Breast epithelium (tissue), 3 donors: ENCODE results near the gene DGKA.

ENCODE experiments used
- POLR2A ChIP-seq: fragments of 450-650 bp; IDR thresholded peaks from one replicate; pipeline ENCODE4 v1.6.1; 2016; ENCODE audit warnings: antibody characterized with exemption, mild to moderate bottlenecking, moderate library complexity
- TF ChIP-seq, protein P1 (sequence below), 3 donors: fragments of 450-650 bp; IDR thresholded peaks; one replicate each; pipeline ENCODE4 v1.5.1; 2016 to 2017; ENCODE audit warnings: antibody characterized with exemption in 3 of 3, mild to moderate bottlenecking in 3 of 3, moderate library complexity in 3 of 3

DNA sequence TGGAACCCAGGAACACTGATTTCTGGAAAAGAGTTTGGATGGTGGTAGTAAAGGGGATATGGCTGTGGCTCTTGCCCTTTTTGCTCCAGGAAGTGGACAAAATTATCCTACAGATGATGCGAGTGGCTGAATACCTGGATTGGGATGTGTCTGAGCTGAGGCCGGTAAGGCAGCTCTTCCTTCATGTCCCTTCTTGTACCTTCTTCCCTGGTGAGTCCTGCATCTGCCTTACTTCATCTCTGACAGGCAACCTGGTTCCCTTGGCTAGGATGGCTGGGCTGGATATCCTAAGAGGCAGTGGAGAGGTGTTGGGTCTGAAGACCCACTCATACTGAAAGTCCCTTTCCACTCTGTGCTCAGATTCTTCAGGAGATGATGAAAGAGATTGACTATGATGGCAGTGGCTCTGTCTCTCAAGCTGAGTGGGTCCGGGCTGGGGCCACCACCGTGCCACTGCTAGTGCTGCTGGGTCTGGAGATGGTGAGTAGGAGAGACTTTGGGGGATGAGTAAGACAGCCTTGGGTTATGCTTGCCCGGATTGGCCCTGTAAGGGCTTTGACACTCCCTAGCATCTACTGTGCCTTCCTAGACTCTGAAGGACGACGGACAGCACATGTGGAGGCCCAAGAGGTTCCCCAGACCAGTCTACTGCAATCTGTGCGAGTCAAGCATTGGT, 8.0 kb downstream of the DGKA start:
- TF ChIP-seq, protein P1, sequence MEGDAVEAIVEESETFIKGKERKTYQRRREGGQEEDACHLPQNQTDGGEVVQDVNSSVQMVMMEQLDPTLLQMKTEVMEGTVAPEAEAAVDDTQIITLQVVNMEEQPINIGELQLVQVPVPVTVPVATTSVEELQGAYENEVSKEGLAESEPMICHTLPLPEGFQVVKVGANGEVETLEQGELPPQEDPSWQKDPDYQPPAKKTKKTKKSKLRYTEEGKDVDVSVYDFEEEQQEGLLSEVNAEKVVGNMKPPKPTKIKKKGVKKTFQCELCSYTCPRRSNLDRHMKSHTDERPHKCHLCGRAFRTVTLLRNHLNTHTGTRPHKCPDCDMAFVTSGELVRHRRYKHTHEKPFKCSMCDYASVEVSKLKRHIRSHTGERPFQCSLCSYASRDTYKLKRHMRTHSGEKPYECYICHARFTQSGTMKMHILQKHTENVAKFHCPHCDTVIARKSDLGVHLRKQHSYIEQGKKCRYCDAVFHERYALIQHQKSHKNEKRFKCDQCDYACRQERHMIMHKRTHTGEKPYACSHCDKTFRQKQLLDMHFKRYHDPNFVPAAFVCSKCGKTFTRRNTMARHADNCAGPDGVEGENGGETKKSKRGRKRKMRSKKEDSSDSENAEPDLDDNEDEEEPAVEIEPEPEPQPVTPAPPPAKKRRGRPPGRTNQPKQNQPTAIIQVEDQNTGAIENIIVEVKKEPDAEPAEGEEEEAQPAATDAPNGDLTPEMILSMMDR (IDR thresholded peaks at IDR 0.05) = no peak
- no peak for TF ChIP-seq POLR2A
